ENCODE data around the gene TUNAR.

The TUNAR gene

GRCh38 chr14:95922080-95922479 is 45.4 kb downstream of the TUNAR start:
- Histone ChIP-seq H3K4me3 (ENCODE audit: low read length) (no peak overlapping the region), H3K4me1 (ENCODE audit: control insufficient read depth, insufficient read depth, low read length) (no peaks in the 10 kb centered on the region), H3K9ac (ENCODE audit: low read length) (no peak overlapping the region), H3K36me3 (ENCODE audit: control insufficient read depth, insufficient read depth, low read length) (no peaks in the 10 kb centered on the region), H3K9me3 (ENCODE audit: control insufficient read depth, low read length) (no peaks in the 10 kb centered on the region), H3K27me3 (ENCODE audit: control insufficient read depth, insufficient read depth, low read length) (no peaks in the 10 kb centered on the region)

GRCh38 chr14:95928751-95929150 is 52.1 kb downstream of the TUNAR start:
- Histone ChIP-seq H3K9ac (ENCODE audit: low read length) (no peak overlapping the region), H3K9me3 (ENCODE audit: control insufficient read depth, low read length) (no peaks in the 10 kb centered on the region), H3K4me1 (ENCODE audit: control insufficient read depth, insufficient read depth, low read length) (no peaks in the 10 kb centered on the region), H3K4me3 (ENCODE audit: low read length) (no peak overlapping the region), H3K27me3 (ENCODE audit: control insufficient read depth, insufficient read depth, low read length) (no peaks in the 10 kb centered on the region), H3K36me3 (ENCODE audit: control insufficient read depth, insufficient read depth, low read length) (no peaks in the 10 kb centered on the region)

- no peak overlapping the region for H3K4me3 ChIP-seq (ENCODE audit: low read length)
- no peaks in the 10 kb centered on the region for H3K27me3 ChIP-seq (ENCODE audit: control insufficient read depth, insufficient read depth, low read length)
- H3K9me3 ChIP-seq (ENCODE audit: control insufficient read depth, low read length) = no peaks in the 10 kb centered on the region
Observed at GRCh38 chr14:95931384-95931783, 54.8 kb downstream of the TUNAR start.

GRCh38 chr14:95935228-95935822 is 58.7 kb downstream of the TUNAR start:
- Histone ChIP-seq H3K27me3 (ENCODE audit: control insufficient read depth, insufficient read depth, low read length) (no peaks in the 10 kb centered on the region), H3K9me3 (ENCODE audit: control insufficient read depth, low read length) (no peaks in the 10 kb centered on the region), H3K4me3 (ENCODE audit: low read length) (no peak overlapping the region), H3K36me3 (ENCODE audit: control insufficient read depth, insufficient read depth, low read length) (no peaks in the 10 kb centered on the region), H3K4me1 (ENCODE audit: control insufficient read depth, insufficient read depth, low read length) (no peaks in the 10 kb centered on the region), H3K9ac (ENCODE audit: low read length) (no peak overlapping the region)

More at GRCh38 chr14:95931384-95931783, 54.8 kb downstream of the TUNAR start:
- no peak overlapping the region for H3K9ac ChIP-seq (ENCODE audit: low read length)
- no peaks in the 10 kb centered on the region for H3K36me3 ChIP-seq (ENCODE audit: control insufficient read depth, insufficient read depth, low read length)
- no peaks in the 10 kb centered on the region for H3K4me1 ChIP-seq (ENCODE audit: control insufficient read depth, insufficient read depth, low read length)

GRCh38 chr14:95936041-95936440 is 59.4 kb downstream of the TUNAR start:
- Histone ChIP-seq H3K4me1 (ENCODE audit: control insufficient read depth, insufficient read depth, low read length) (no peaks in the 10 kb centered on the region), H3K4me3 (ENCODE audit: low read length) (no peak overlapping the region), H3K9me3 (ENCODE audit: control insufficient read depth, low read length) (no peaks in the 10 kb centered on the region), H3K36me3 (ENCODE audit: control insufficient read depth, insufficient read depth, low read length) (no peaks in the 10 kb centered on the region), H3K27me3 (ENCODE audit: control insufficient read depth, insufficient read depth, low read length) (no peaks in the 10 kb centered on the region), H3K9ac (ENCODE audit: low read length) (no peak overlapping the region)

- Histone ChIP-seq H3K36me3 (ENCODE audit: control insufficient read depth, insufficient read depth, low read length) (no peaks in the 10 kb centered on the region), H3K9ac (ENCODE audit: low read length) (no peak overlapping the region), H3K9me3 (ENCODE audit: control insufficient read depth, low read length) (no peaks in the 10 kb centered on the region), H3K4me3 (ENCODE audit: low read length) (no peak overlapping the region), H3K27me3 (ENCODE audit: control insufficient read depth, insufficient read depth, low read length) (no peaks in the 10 kb centered on the region), H3K4me1 (ENCODE audit: control insufficient read depth, insufficient read depth, low read length) (no peaks in the 10 kb centered on the region)
Observed at GRCh38 chr14:95939335-95939734, 62.7 kb downstream of the TUNAR start.

- H3K36me3 ChIP-seq (ENCODE audit: control insufficient read depth, insufficient read depth, low read length) = no peaks in the 10 kb centered on the region
- H3K4me1 ChIP-seq (ENCODE audit: control insufficient read depth, insufficient read depth, low read length) = no peaks in the 10 kb centered on the region
- H3K4me3 ChIP-seq (ENCODE audit: low read length) = no peak overlapping the region
- H3K27me3 ChIP-seq (ENCODE audit: control insufficient read depth, insufficient read depth, low read length) = no peaks in the 10 kb centered on the region
- no peaks in the 10 kb centered on the region for H3K9me3 ChIP-seq (ENCODE audit: control insufficient read depth, low read length)
- H3K9ac ChIP-seq (ENCODE audit: low read length) = no peak overlapping the region
Observed at GRCh38 chr14:95941897-95942296, 65.3 kb downstream of the TUNAR start.

GRCh38 chr14:95943699-95944098 is 67.1 kb downstream of the TUNAR start:
- no peaks in the 10 kb centered on the region for H3K4me1 ChIP-seq (ENCODE audit: control insufficient read depth, insufficient read depth, low read length)
- no peaks in the 10 kb centered on the region for H3K27me3 ChIP-seq (ENCODE audit: control insufficient read depth, insufficient read depth, low read length)
- no peaks in the 10 kb centered on the region for H3K36me3 ChIP-seq (ENCODE audit: control insufficient read depth, insufficient read depth, low read length)
- H3K9me3 ChIP-seq (ENCODE audit: control insufficient read depth, low read length) = no peaks in the 10 kb centered on the region
- H3K4me3 ChIP-seq (ENCODE audit: low read length) = no peak overlapping the region
- no peak overlapping the region for H3K9ac ChIP-seq (ENCODE audit: low read length)

- no peaks in the 10 kb centered on the region for H3K27me3 ChIP-seq (ENCODE audit: control insufficient read depth, insufficient read depth, low read length)
- no peaks in the 10 kb centered on the region for H3K4me1 ChIP-seq (ENCODE audit: control insufficient read depth, insufficient read depth, low read length)
- no peak overlapping the region for H3K9ac ChIP-seq (ENCODE audit: low read length)
- H3K36me3 ChIP-seq (ENCODE audit: control insufficient read depth, insufficient read depth, low read length) = no peaks in the 10 kb centered on the region
- no peaks in the 10 kb centered on the region for H3K9me3 ChIP-seq (ENCODE audit: control insufficient read depth, low read length)
- H3K4me3 ChIP-seq (ENCODE audit: low read length) = no peak overlapping the region
Observed at GRCh38 chr14:95944462-95944861, 67.8 kb downstream of the TUNAR start.

- H3K4me3 ChIP-seq (ENCODE audit: low read length) = no peak overlapping the region
- no peak overlapping the region for H3K9ac ChIP-seq (ENCODE audit: low read length)
- no peaks in the 10 kb centered on the region for H3K4me1 ChIP-seq (ENCODE audit: control insufficient read depth, insufficient read depth, low read length)
- H3K36me3 ChIP-seq (ENCODE audit: control insufficient read depth, insufficient read depth, low read length) = no peaks in the 10 kb centered on the region
- no peaks in the 10 kb centered on the region for H3K27me3 ChIP-seq (ENCODE audit: control insufficient read depth, insufficient read depth, low read length)
- no peaks in the 10 kb centered on the region for H3K9me3 ChIP-seq (ENCODE audit: control insufficient read depth, low read length)
Observed at GRCh38 chr14:95946867-95947266, 70.2 kb downstream of the TUNAR start.

- H3K27me3 ChIP-seq (ENCODE audit: control insufficient read depth, insufficient read depth, low read length) = no peaks in the 10 kb centered on the region
- H3K36me3 ChIP-seq (ENCODE audit: control insufficient read depth, insufficient read depth, low read length) = no peaks in the 10 kb centered on the region
- no peak overlapping the region for H3K9ac ChIP-seq (ENCODE audit: low read length)
- H3K4me3 ChIP-seq (ENCODE audit: low read length) = no peak overlapping the region
- no peaks in the 10 kb centered on the region for H3K9me3 ChIP-seq (ENCODE audit: control insufficient read depth, low read length)
- H3K4me1 ChIP-seq (ENCODE audit: control insufficient read depth, insufficient read depth, low read length) = no peaks in the 10 kb centered on the region
Observed at GRCh38 chr14:95948558-95948981, 71.9 kb downstream of the TUNAR start.

- no peaks in the 10 kb centered on the region for H3K4me1 ChIP-seq (ENCODE audit: control insufficient read depth, insufficient read depth, low read length)
- no peaks in the 10 kb centered on the region for H3K27me3 ChIP-seq (ENCODE audit: control insufficient read depth, insufficient read depth, low read length)
- H3K9ac ChIP-seq (ENCODE audit: low read length) = no peak overlapping the region
Observed at GRCh38 chr14:95951359-95951758, 74.7 kb downstream of the TUNAR start.

More at GRCh38 chr14:95951359-95951758, 74.7 kb downstream of the TUNAR start:
- no peaks in the 10 kb centered on the region for H3K36me3 ChIP-seq (ENCODE audit: control insufficient read depth, insufficient read depth, low read length)
- H3K4me3 ChIP-seq (ENCODE audit: low read length) = no peak overlapping the region
- no peaks in the 10 kb centered on the region for H3K9me3 ChIP-seq (ENCODE audit: control insufficient read depth, low read length)
